Measurements from ENCODE around the gene ZNF687.

- TF ChIP-seq, protein P1, sequence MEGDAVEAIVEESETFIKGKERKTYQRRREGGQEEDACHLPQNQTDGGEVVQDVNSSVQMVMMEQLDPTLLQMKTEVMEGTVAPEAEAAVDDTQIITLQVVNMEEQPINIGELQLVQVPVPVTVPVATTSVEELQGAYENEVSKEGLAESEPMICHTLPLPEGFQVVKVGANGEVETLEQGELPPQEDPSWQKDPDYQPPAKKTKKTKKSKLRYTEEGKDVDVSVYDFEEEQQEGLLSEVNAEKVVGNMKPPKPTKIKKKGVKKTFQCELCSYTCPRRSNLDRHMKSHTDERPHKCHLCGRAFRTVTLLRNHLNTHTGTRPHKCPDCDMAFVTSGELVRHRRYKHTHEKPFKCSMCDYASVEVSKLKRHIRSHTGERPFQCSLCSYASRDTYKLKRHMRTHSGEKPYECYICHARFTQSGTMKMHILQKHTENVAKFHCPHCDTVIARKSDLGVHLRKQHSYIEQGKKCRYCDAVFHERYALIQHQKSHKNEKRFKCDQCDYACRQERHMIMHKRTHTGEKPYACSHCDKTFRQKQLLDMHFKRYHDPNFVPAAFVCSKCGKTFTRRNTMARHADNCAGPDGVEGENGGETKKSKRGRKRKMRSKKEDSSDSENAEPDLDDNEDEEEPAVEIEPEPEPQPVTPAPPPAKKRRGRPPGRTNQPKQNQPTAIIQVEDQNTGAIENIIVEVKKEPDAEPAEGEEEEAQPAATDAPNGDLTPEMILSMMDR (conservative IDR thresholded peaks at IDR 0.05; ENCODE audit: low read depth, low read length) = no peak
- TF ChIP-seq RAD21 (IDR thresholded peaks at IDR 0.05; ENCODE audit: low read length) = no peak
- no peak for TF ChIP-seq RCOR1 (IDR thresholded peaks at IDR 0.05; ENCODE audit: insufficient replicate concordance, low read length)
- no peak for TF ChIP-seq CHD1 (IDR thresholded peaks at IDR 0.05; ENCODE audit: low read depth, low read length)
- TF ChIP-seq SMC3 (IDR thresholded peaks at IDR 0.05; ENCODE audit: low read depth, low read length) = no peak
- TF ChIP-seq POLR2A (IDR thresholded peaks at IDR 0.05; ENCODE audit: low read depth, low read length) = no peak
- no peak for TF ChIP-seq MAFK (IDR thresholded peaks at IDR 0.05; ENCODE audit: low read depth, low read length)
- TF ChIP-seq BHLHE40 (IDR thresholded peaks at IDR 0.05; ENCODE audit: low read depth, low read length) = no peak
- no peak for TF ChIP-seq MAZ (IDR thresholded peaks at IDR 0.05; ENCODE audit: borderline replicate concordance, low read depth, low read length)
- TF ChIP-seq CEBPB (IDR thresholded peaks at IDR 0.05; ENCODE audit: low read depth, low read length) = no peak
- no peak for TF ChIP-seq NFE2L2 (IDR thresholded peaks at IDR 0.05; ENCODE audit: low read depth, low read length)
- no peak for TF ChIP-seq FOS (IDR thresholded peaks at IDR 0.05; ENCODE audit: low read depth, low read length)
- TF ChIP-seq, protein P2, sequence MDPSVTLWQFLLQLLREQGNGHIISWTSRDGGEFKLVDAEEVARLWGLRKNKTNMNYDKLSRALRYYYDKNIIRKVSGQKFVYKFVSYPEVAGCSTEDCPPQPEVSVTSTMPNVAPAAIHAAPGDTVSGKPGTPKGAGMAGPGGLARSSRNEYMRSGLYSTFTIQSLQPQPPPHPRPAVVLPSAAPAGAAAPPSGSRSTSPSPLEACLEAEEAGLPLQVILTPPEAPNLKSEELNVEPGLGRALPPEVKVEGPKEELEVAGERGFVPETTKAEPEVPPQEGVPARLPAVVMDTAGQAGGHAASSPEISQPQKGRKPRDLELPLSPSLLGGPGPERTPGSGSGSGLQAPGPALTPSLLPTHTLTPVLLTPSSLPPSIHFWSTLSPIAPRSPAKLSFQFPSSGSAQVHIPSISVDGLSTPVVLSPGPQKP (IDR thresholded peaks at IDR 0.05; ENCODE audit: borderline replicate concordance, low read depth, low read length) = no peak
- no peak for TF ChIP-seq MXI1 (IDR thresholded peaks at IDR 0.05; ENCODE audit: borderline replicate concordance, low read depth, low read length)
Observed at GRCh38 chr1:151287767-151288500, 5.8 kb downstream of the ZNF687 start.

Data from IMR-90 (cell line).